HepG2 (cell line): ENCODE data around the gene HCAR1. TPM values are rescaled to one million over a fixed set of nuclear protein-coding genes. Genes with fewer than 3 reads are reported as not detected.

ENCODE experiments used
- GABPA ChIP-seq, 2 experiments: IDR thresholded peaks; 2 replicates each; pipeline ENCODE4 v1.6.1; 2011 to 2016; ENCODE audit warnings: low read depth in 2 of 2, low read length in 1 of 2, missing biosample characterization in 1 of 2, missing genetic modification characterization in 1 of 2
- GPN1 ChIP-seq: sonication (generic); formaldehyde crosslinking; IDR thresholded peaks from 2 replicates; pipeline ENCODE4 v1.5.1; 2020; ENCODE audit warnings: missing genetic modification reagents, borderline replicate concordance
- HMGXB3 ChIP-seq: sonication (generic); formaldehyde crosslinking; IDR thresholded peaks from 2 replicates; pipeline ENCODE4 v1.4.0; 2020; ENCODE audit warnings: missing genetic modification reagents, borderline replicate concordance
- HNRNPL ChIP-seq: fragments of 200-400 bp; formaldehyde crosslinking; IDR thresholded peaks from 2 replicates; pipeline ENCODE4 v1.6.1; 2017; ENCODE audit warnings: mild to moderate bottlenecking, low read depth, low read length
- JUN ChIP-seq: sonication (generic); formaldehyde crosslinking; IDR thresholded peaks from 2 replicates; pipeline ENCODE4 v1.4.0; 2020; ENCODE audit warnings: mild to moderate bottlenecking, missing genetic modification reagents
- MAFF ChIP-seq: IDR thresholded peaks from 2 replicates; pipeline ENCODE4 v1.6.1; 2011; ENCODE audit warnings: low read depth, low read length, improper control_type of control experiment
- MAFK ChIP-seq, 2 experiments: IDR thresholded peaks in 1 of 2; conservative IDR thresholded peaks in 1 of 2; 2 replicates each; pipeline ENCODE4 v1.6.1; 2011; ENCODE audit warnings: improper control_type of control experiment in 2 of 2, low read length in 2 of 2
- MZF1 ChIP-seq: sonication (generic); formaldehyde crosslinking; IDR thresholded peaks from 2 replicates; pipeline ENCODE4 v1.8.1; 2023; ENCODE audit warnings: mild to moderate bottlenecking, missing genetic modification reagents, borderline replicate concordance
- NAIF1 ChIP-seq: sonication (generic); formaldehyde crosslinking; IDR thresholded peaks from 2 replicates; pipeline ENCODE4 v1.5.0; 2020; ENCODE audit warnings: mild to moderate bottlenecking, missing genetic modification reagents, borderline replicate concordance
- NCOA1 ChIP-seq: sonication (generic); formaldehyde crosslinking; IDR thresholded peaks from 2 replicates; pipeline ENCODE4 v1.9.0; 2021; ENCODE audit warnings: missing genetic modification reagents
- RCOR2 ChIP-seq: IDR thresholded peaks from 2 replicates; pipeline ENCODE4 v1.6.1; 2016; ENCODE audit warnings: missing biosample characterization, missing genetic modification reagents
- ZBTB49 ChIP-seq: sonication (generic); formaldehyde crosslinking; IDR thresholded peaks from 2 replicates; pipeline ENCODE4 v1.4.0; 2020; ENCODE audit warnings: missing genetic modification reagents, borderline replicate concordance
- ZNF17 ChIP-seq: sonication (generic); formaldehyde crosslinking; IDR thresholded peaks from 2 replicates; pipeline ENCODE4 v1.5.0; 2020; ENCODE audit warnings: mild to moderate bottlenecking, missing genetic modification reagents
- ZNF264 ChIP-seq: sonication (generic); formaldehyde crosslinking; IDR thresholded peaks from 2 replicates; pipeline ENCODE4 v1.4.0; 2020; ENCODE audit warnings: missing genetic modification reagents
- ZNF276 ChIP-seq: sonication (generic); formaldehyde crosslinking; IDR thresholded peaks from 2 replicates; pipeline ENCODE4 v1.4.0; 2020; ENCODE audit warnings: mild to moderate bottlenecking, low read depth, missing genetic modification reagents
- ZNF326 ChIP-seq: sonication (generic); formaldehyde crosslinking; IDR thresholded peaks from 2 replicates; pipeline ENCODE4 v1.4.0; 2020; ENCODE audit warnings: missing genetic modification reagents, borderline replicate concordance
- ZNF576 ChIP-seq: sonication (generic); formaldehyde crosslinking; IDR thresholded peaks from 2 replicates; pipeline ENCODE4 v1.4.0; 2020; ENCODE audit warnings: mild to moderate bottlenecking, missing genetic modification reagents
- ZNF598 ChIP-seq: sonication (generic); formaldehyde crosslinking; IDR thresholded peaks from 2 replicates; pipeline ENCODE4 v1.5.1; 2020; ENCODE audit warnings: mild to moderate bottlenecking, missing genetic modification reagents, borderline replicate concordance
- ZNF691 ChIP-seq: sonication (generic); formaldehyde crosslinking; IDR thresholded peaks from 2 replicates; pipeline ENCODE4 v1.4.0; 2020; ENCODE audit warnings: missing genetic modification reagents, low read depth, mild to moderate bottlenecking, borderline replicate concordance
- polyA plus RNA-seq, 8 experiments: library from polyadenylated mRNA; depleted of rRNA in 3 of 8; stranded (reverse) in 7 of 8; unstranded in 1 of 8; fragments of >200 nt; fragmentation: Illumina TruSeq in 4 of 8; extraction: Trizol in 4 of 8; gene quantifications; 2 replicates each; pipeline versions ENCODE4 v1.2.1 to v1.2.3, GENCODE V29; 2011 to 2016; ENCODE audit warnings: low read depth in 4 of 8, missing spikeins in 1 of 8, mixed read lengths in 1 of 8; ENCODE audit not compliant: insufficient read depth in 1 of 8
- total RNA-seq, 5 experiments: library from RNA; depleted of rRNA; stranded (reverse); fragments of >200 nt; fragmentation: Illumina TruSeq; extraction: Trizol; gene quantifications; 2 replicates each; pipeline ENCODE4 v1.2.3, GENCODE V29; 2016; ENCODE audit warnings: low read depth in 1 of 5

Gene HCAR1
- total and polyA plus RNA-seq, 2 of the 13 experiments (the other 11 are each of a cell fraction or from before 2014, with no cell fraction given): 0.53 to 4.4 TPM

GRCh38 chr12:122721057-122721545 is 9.5 kb downstream of the HCAR1 start (continued):
- TF ChIP-seq ZBTB49 (no peak), MZF1 (no peak), GABPA (IDR thresholded peaks at IDR 0.05; ENCODE audit: low read depth, low read length) (no peak), GABPA (CRISPR knock-in tag; IDR thresholded peaks at IDR 0.05; ENCODE audit: low read depth) (peak; percentile 82), NAIF1 (CRISPR knock-in tag) (no peak), ZNF17 (CRISPR knock-in tag) (no peak), ZNF691 (no peak), ZNF576 (CRISPR knock-in tag) (no peak), HNRNPL (no peak), GPN1 (no peak), JUN (CRISPR knock-in tag) (no peak), NCOA1 (no peak), ZNF264 (CRISPR knock-in tag) (no peak), ZNF598 (no peak), ZNF326 (CRISPR knock-in tag) (no peak), ZNF276 (CRISPR knock-in tag) (no peak), MAFF (no peak), HMGXB3 (CRISPR knock-in tag) (no peak), RCOR2 (CRISPR knock-in tag) (peak; percentile 75), MAFK (conservative IDR thresholded peaks at IDR 0.05 in 1 of 2, IDR thresholded peaks at IDR 0.05 in 1 of 2; ENCODE audit: low read length in 2 of 2) (no peak)
